Gastroesophageal sphincter (tissue), 4 donors: ENCODE results near the gene XAB2. TPM values are rescaled to one million over a fixed set of nuclear protein-coding genes. Genes with fewer than 3 reads are reported as not detected.

ENCODE experiments used
- ATAC-seq: fragments of 150-250 bp; one replicate; pipeline ENCODE4 v1.9.1; 2016; ENCODE audit warnings: mild to moderate bottlenecking, moderate library complexity
- H3K27ac ChIP-seq, 4 donors: fragments of 200-600 bp; sonication (generic) in 3 of 4; 1 replicate in 3 of 4; 2 replicates in 1 of 4; pipeline ENCODE4 v1.5.1; 2016 to 2019
- H3K27me3 ChIP-seq: fragments of 200-600 bp; sonication (generic); one replicate; pipeline ENCODE4 v1.5.1; 2019
- H3K36me3 ChIP-seq, 2 donors: fragments of 200-600 bp; sonication (generic); one replicate each; pipeline ENCODE4 v1.5.1; 2019; ENCODE audit warnings: control low read depth in 1 of 2
- H3K4me1 ChIP-seq, 3 donors: fragments of 200-600 bp; sonication (generic); 1 replicate in 2 of 3; 2 replicates in 1 of 3; pipeline ENCODE4 v1.5.1; 2016 to 2019; ENCODE audit warnings: control low read depth in 2 of 3
- H3K4me3 ChIP-seq, 2 donors: fragments of 200-600 bp; sonication (generic); one replicate each; pipeline ENCODE4 v1.5.1; 2019; ENCODE audit warnings: mild to moderate bottlenecking in 1 of 2, moderate library complexity in 1 of 2
- H3K9me3 ChIP-seq, 3 donors: fragments of 200-600 bp; sonication (generic); one replicate each; pipeline ENCODE4 v1.5.1; 2017 to 2019; ENCODE audit warnings: control low read depth in 2 of 3
- CTCF ChIP-seq, 4 experiments: fragments of 200-600 bp in 2 of 4; fragments of 450-650 bp in 2 of 4; sonication (generic) in 1 of 4; IDR thresholded peaks; one replicate each; pipeline ENCODE4 v1.5.1; 2017 to 2019; ENCODE audit warnings: antibody characterized with exemption in 4 of 4, mild to moderate bottlenecking in 2 of 4, moderate library complexity in 2 of 4
- EP300 ChIP-seq: sonication (generic); formaldehyde crosslinking; IDR thresholded peaks from one replicate; pipeline ENCODE4 v1.6.1; 2017; ENCODE audit warnings: antibody characterized with exemption, mild to moderate bottlenecking
- POLR2A ChIP-seq, 2 donors: fragments of 450-650 bp; IDR thresholded peaks; one replicate each; pipeline ENCODE4 v1.6.1; 2017; ENCODE audit warnings: antibody characterized with exemption in 2 of 2, mild to moderate bottlenecking in 2 of 2, moderate library complexity in 1 of 2
- POLR2AphosphoS5 ChIP-seq: sonication (generic); formaldehyde crosslinking; IDR thresholded peaks from one replicate; pipeline ENCODE4 v1.6.1; 2017; ENCODE audit warnings: antibody characterized with exemption
- WGBS, 2 donors: methylation state at CpG; one replicate each; pipeline ENCODE4 v1.1.5; 2018; ENCODE audit warnings: low coverage in 1 of 2; 5-methylcytosine and 5-hydroxymethylcytosine counted together
- total RNA-seq, 4 donors: library from RNA; depleted of rRNA; stranded (reverse); fragments of >200 nt; gene quantifications; one replicate each; pipeline ENCODE4 v1.1.0, GENCODE V29; 2016

XAB2 gene
- total RNA-seq, 4 donors from 2014 or later = 36.7 to 50.6 (median 42.5) TPM

- H3K27me3 ChIP-seq = peaks cover 88% of the 10 kb centered on the region
- no peak overlapping the region for H3K4me3 ChIP-seq
- ATAC-seq = no peak
- no peak overlapping the region for H3K27ac ChIP-seq
- 100% methylated on average over 1 of the region's 12 CpGs; no CpG with 5 or more reads in 1 of the 2 donors for WGBS, 2 donors
- no peaks in the 10 kb centered on the region for H3K9me3 ChIP-seq
- TF ChIP-seq POLR2A (IDR thresholded peaks at IDR 0.05) = no peak
- no peak for TF ChIP-seq CTCF (IDR thresholded peaks at IDR 0.05)
- no peak for TF ChIP-seq POLR2AphosphoS5
- TF ChIP-seq EP300 = no peak
- H3K36me3 ChIP-seq = no peaks in the 10 kb centered on the region
- peaks cover 0 to 10% (median 3%) of the 10 kb centered on the region in 3 donors for H3K4me1 ChIP-seq
Measured at GRCh38 chr19:7638802-7639465, 9.6 kb upstream of the XAB2 start.

GRCh38 chr19:7637374-7638256, 8.3 kb upstream of the XAB2 start:
- Histone ChIP-seq H3K36me3 (peaks cover 0 to 4% of the 10 kb centered on the region in 2 donors), H3K27me3 (peaks cover 75% of the 10 kb centered on the region), H3K4me1 (peaks cover 0 to 10% (median 3%) of the 10 kb centered on the region in 3 donors), H3K4me3 (peak overlapping the region in 1 of 2 donors; percentile 47), H3K27ac (peak overlapping the region in 3 of 4 donors; percentile 35 to 65 (median 53)), H3K9me3 (no peaks in the 10 kb centered on the region)
- WGBS, 2 donors = 46 to 89% methylated on average over 4 of the region's 30 CpGs
- TF ChIP-seq EP300 = no peak
- no peak for TF ChIP-seq POLR2A (IDR thresholded peaks at IDR 0.05)
- no peak for TF ChIP-seq POLR2AphosphoS5
- TF ChIP-seq CTCF (IDR thresholded peaks at IDR 0.05) = no peak
- ATAC-seq = no peak

GRCh38 chr19:7636691-7637373, 7.5 kb upstream of the XAB2 start, which contains the start of gene STXBP2:
STXBP2 (plus strand) TSS chr19:7637110; CDS start chr19:7637150, 40 bp downstream.
- TF ChIP-seq POLR2A (IDR thresholded peaks at IDR 0.05) (no peak), CTCF (IDR thresholded peaks at IDR 0.05) (no peak), POLR2AphosphoS5 (no peak), EP300 (no peak)
- 0% methylated on average over 13 of the region's 61 CpGs; no CpG with 5 or more reads in 1 of the 2 donors for WGBS, 2 donors
- peak within 1 kb of the TSS in 3 of 4 donors; percentile 35 to 65 (median 53) for H3K27ac ChIP-seq
- peak within 1 kb of the TSS in 1 of 2 donors; percentile 47 for H3K4me3 ChIP-seq
- no peaks in the 10 kb centered on the region for H3K9me3 ChIP-seq
- no peak for ATAC-seq
- peaks cover 0 to 10% (median 3%) of the 10 kb centered on the region in 3 donors for H3K4me1 ChIP-seq
- peaks cover 0 to 12% of the 10 kb centered on the region in 2 donors for H3K36me3 ChIP-seq
- peaks cover 67% of the 10 kb centered on the region for H3K27me3 ChIP-seq

GRCh38 chr19:7636317-7636690, 7.0 kb upstream of the XAB2 start:
- peak overlapping the region in 1 of 4 donors; percentile 65 for H3K27ac ChIP-seq
- H3K36me3 ChIP-seq = peaks cover 0 to 13% of the 10 kb centered on the region in 2 donors
- TF ChIP-seq EP300 (no peak), CTCF (IDR thresholded peaks at IDR 0.05) (no peak), POLR2AphosphoS5 (no peak), POLR2A (IDR thresholded peaks at IDR 0.05) (no peak)
- WGBS, 2 donors = 61 to 70% methylated on average over 2 to 5 of the region's 16 CpGs
- H3K27me3 ChIP-seq = peaks cover 62% of the 10 kb centered on the region
- H3K4me3 ChIP-seq = peak overlapping the region in 1 of 2 donors; percentile 47
- no peaks in the 10 kb centered on the region for H3K9me3 ChIP-seq
- H3K4me1 ChIP-seq = peaks cover 0 to 16% (median 3%) of the 10 kb centered on the region in 3 donors
- no peak for ATAC-seq
